ENCODE results near the gene NEK6.

Gene NEK6

GRCh38 chr9:124257844-124258606, at the start of gene NEK6:
TSS of gene NEK6 (plus strand) at chr9:124257949. CDS start at chr9:124301965, 44,016 bp downstream.
- peak; percentile 14 for DNase-seq

DNA sequence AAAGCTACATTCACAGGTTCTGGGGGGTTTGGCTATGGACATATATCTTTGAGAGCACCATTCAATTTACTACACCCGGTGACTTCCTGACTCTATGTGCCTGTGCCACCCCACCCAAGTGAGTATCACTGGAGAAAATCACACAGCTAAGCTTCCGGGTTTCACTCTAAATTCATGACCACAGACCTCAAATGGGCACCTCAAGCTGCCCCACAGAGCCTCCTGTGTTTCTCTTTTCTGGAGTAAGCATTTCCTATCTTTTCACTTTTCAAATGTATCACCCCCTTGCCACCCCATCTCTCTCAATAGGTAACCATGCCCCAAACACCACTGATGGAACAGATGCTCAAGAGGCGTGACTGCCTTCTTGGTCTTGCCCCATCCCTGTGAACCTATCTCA, 49.2 kb upstream of the NEK6 start:
- no peak for DNase-seq

DNA sequence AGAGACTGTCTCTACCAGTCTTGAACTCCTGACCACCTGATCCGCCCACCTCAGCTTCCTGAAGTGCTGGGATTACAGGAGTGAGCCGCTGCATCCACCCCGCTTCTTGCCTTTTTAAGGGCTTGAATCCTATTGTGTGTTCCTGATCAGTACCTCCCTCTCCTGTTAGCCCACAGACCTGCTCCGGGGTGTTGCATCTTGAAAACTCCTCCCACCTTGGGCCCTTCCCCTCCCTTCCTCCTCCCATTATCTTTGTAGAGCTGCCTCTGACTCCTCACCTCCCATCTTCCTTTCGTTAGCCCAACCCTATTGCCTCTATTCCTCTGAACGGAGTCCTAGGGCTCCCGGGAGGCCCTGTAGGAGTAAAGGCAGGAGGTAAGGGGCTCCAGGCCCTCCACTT, 48.5 kb upstream of the NEK6 start:
- no peak for DNase-seq

DNA sequence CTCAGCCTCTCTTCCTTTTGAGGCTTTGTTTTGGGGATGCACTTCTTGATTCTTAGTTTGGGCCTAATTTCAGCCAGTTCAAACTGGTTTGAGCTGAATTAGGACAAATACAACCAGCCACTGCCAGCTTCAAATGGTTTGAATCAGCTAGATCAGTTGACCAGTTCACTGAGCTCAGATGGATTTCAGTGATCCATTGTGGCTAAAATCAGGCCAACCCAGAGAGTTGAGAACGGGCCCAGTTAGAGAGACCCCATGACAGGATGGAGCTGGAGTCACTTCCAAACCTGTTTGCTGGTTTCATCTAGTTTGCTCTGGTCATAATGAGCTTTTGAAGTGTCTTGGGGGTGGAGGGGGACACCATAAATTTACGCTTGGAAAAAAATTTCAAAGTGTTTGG, 48.0 kb upstream of the NEK6 start:
- no peak for DNase-seq

DNA sequence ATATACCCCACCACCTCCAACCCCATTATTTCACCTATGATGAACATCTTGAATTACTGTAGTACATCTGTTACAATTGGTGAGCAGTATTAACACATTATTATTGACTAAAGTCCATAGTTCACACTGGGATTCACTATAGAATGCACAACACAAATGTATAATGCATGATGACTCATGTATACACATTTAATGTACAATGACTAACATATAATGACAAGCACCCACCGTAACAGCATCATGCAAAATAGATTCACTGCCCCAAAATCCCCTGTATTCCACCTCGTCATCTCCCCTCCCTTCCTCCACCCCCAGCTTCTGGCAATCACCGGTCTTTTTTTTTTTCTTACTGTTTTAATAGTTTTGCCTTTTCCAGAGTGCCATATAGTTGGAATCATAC, 47.1 kb upstream of the NEK6 start:
- peak; percentile 72 for DNase-seq

GRCh38 chr9:124212381-124213050, 45.2 kb upstream of the NEK6 start:
- no peak for DNase-seq

DNA sequence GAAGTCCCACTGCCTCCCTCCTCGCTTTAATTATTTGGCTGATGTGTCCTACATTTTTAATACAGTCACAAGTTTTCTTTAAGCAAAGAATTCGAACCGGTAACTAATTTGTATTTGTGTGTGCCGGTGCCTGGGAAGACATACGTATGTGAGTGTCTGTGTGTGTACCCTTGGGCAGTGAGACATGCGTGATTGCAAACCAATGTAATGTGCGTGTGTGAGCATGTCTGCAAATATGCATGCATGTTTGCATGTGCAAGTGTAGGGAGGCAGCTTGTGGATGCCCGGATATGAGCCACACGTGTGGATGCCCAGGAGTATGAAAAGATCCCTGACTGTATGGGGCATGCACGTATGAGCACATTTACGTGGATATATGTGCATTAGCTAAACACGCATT, 44.4 kb upstream of the NEK6 start:
- DNase-seq: no peak

- no peak for DNase-seq
These were observed 43.6 kb upstream of the NEK6 start for GRCh38 chr9:124214116-124214515.

DNA sequence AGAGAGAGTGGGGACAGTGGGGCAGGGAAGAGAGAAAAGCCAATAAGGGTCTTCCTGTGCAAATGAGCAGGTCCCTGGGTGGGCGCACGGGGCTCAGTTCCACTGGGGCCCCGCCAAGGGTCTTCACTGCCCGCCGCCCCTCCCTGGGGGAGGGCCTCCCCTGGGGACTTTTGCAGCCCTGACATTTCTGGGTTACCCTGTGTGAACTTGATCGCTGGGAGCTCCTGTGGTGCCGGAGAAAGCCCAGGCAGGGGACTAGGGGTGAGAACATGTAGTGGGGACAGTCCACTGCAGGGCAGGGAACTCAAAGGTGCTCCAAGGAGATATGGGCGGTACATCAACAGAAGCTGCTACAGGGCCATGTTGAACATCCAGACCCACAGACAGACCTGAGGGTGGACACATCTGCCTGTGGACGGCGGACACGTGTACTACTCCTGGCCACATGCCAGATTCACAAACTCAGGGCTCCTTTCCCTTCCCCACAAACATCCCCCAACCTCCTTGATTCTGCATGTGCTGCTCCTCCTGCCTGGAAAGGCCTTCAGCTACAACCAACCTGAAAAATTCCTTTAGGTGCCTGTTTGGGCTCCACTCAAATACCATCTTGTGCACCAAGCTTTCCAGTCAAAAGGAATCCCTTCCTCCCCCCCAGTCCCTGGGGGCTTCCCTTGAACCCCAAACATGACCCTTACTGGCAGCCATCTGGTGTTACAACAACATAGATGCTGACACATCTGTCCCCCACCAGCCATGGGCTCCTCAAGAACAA, 43.0 kb upstream of the NEK6 start:
- no peak for DNase-seq

DNA sequence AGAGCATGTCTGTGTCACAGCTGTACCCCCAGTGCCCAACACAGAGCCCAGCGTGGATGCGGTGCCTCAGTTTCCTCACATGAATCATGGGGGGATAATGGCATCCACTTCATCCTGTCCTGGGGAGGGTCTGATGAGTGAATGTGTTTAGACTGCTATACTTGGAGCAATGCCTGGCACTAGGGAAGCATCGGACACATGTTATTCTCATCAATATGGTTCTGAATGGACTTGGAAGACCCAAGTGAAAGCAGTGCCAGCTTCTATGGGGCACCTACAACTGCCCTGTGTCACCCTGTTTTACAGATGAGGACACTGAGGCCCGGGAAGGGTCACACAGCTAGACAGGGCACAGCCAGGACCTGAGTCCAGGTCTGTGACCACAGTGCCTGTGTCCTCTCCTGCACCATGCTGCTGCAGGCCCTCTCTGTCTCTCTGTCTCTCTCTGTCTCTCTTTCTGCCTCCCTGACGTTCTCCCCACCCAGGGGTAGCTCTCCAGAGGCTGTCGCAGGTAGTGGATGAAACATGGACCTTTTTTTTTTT, 42.3 kb upstream of the NEK6 start:
- DNase-seq: no peak

DNA sequence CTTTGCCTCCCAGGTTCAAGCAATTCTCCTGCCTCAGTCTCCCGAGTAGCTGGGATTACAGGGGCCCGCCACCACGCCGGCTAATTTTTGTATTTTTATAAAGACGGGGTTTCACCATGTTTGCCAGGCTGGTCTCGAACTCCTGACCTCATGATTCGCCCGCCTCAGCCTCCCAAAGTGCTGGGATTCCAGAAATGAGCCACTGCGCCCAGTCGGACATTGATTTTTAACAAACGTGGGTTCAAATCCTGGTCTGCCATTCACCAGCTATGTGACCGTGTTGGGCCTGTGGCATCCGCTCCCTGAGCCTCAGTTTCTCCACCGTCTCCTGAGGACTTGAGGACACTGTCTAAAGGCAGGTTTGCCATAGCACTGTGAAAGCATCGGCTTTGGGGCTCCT, 41.8 kb upstream of the NEK6 start:
- no peak for DNase-seq

DNA sequence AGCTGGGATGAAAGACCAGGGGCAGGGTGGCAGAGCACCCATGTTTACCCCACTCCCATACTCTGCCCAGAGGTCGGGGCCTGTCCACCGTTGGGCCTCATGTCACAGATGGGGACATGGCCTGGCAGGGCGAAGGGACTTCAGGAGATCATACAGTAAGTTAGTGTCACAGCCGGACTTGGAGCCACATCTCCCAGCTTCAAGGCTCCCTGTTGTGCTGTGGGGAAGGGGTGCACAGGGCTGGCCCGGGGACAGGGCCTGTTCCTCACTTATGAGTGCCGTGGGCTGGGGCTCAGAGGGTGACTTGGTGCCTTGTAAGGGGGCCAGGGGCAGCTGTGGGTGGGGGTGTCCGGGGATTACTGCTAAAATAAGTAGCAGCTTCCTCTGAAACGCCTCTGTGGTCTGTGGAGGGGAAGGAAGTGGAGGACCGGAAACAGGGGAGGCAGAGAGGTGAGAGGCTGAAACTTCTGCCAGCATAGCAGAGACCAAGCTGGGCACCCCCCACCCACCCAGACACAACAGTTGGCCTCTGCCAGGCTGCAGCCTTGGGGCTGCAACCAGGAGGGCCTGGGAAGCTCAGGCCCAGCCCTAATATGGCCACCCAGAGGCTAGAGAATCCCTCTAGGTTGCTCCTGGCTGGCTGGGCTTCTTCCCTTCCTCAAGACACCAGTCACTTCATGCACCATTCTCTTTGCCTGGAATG, 41.1 kb upstream of the NEK6 start:
- DNase-seq: peak; percentile 65

GRCh38 chr9:124217836-124218437, 39.8 kb upstream of the NEK6 start:
- no peak for DNase-seq

DNA sequence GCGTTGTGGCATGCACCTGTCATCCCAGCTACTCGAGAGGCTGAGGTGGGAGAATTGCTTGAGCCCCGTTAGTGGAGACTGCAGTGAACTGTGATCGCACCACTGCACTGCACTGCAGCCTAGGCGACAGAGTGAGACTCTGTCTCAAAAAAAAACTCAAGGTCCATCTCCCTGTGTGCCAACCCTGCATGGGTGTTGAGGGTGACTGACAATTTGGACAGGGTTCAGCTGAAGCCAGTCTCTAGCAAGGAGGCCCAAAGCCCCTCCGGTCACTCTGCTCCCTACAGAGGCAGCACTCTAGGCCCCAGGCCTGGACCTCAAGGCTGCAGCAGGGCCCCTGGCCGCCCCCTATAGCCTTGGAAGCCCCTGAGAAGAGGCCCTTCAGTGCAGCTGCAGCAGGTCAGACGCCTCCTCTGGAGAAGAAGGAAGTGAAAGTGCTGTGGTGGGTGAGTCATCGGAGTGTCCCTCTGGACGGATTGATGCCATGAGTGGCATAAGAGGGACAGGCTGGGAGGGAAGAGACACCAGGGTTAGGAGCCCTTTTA, 39.2 kb upstream of the NEK6 start:
- DNase-seq: peak; percentile 35

DNA sequence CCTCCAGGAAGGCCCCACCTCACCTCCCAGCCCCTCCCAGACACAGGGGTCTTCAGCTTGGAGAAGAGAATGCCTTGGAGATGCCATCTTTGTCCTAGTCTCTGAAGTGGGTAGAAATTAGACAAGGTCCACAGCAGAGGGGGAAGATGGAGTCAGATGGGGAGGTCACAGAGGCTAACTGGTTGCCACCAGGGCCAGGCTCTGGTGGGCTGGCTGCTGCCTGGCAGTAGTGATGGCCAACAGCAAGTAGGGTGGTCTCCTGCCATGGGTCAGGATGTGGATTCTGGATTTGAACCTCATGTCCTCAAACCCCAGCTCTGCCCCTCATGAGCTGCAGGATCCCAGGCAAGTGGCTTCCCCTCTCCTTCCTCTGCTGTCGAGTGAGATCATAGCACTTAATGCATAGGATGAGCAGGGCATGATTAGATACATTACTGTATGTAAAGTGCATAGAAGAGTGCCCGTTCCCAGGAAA, 38.7 kb upstream of the NEK6 start:
- no peak for DNase-seq

DNA sequence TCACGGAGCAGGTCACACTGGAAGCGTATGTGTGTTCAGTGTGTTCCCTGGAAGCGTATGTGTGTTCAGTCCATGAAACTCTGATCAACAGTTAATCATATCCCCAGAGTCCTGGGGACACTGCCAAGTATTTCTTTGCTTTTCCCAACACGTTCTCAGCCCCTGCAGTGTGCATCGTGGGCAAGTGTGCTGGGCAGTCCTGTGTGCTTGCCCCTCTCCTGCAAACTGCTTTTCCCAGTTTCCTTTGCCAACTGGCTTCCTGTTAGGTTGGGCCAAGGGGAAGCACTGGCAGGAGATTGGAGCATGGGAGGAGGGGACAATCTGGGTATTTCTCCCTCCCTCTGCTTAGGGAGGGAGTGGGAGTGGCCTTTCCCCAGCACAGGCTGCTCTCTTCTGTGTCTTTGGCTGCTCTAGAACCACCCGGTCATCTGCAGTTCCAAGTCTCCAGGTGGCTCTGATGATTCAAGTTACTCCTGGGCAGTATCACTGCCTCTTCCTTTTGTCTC, 36.8 kb upstream of the NEK6 start:
- DNase-seq: no peak

GRCh38 chr9:124221676-124222075, 36.1 kb upstream of the NEK6 start:
- DNase-seq: no peak

DNA sequence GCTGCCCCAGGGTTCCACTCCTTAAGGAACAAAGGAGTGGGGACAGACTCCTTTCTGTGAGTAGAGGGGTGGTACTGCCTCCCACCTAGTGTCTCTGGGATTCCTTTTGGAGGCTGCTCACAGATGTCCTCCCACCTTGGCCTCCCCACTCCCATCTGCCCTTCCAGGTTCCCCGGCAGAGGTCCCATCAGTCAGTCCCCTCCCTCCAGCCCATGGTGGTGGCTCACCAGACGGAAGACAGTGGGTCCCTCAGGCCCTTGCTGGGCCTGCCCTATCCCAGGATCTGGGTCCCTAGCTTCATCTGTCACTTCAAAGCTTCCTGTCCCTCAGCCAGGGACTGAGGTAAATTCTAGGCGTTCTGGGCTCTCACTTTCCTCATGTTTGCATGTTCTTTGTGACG, 35.6 kb upstream of the NEK6 start:
- DNase-seq: no peak

- no peak for DNase-seq
These were observed 34.6 kb upstream of the NEK6 start for GRCh38 chr9:124222918-124223720.

- no peak for DNase-seq
These were observed 31.8 kb upstream of the NEK6 start for GRCh38 chr9:124225945-124226344.

DNA sequence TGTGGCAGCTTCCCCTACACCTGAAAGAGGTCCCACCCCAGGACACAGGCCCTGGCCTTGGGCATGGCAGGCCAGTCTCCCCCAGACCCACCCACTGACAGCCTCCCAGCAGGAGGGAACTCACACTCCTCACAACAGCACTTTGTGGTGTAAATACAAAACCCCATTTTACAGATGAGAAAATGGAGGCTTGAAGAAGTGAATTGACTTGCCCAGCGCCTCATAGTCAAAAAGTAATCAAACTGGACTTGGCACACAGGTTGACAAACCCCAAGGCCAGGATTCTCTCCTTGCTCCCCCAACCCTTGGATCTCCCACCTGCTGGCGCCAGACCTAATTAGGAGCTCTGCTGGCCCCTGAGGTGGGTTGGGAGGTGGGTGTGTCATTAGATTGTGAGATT, 29.2 kb upstream of the NEK6 start:
- no peak for DNase-seq

Measured in stimulated activated CD4-positive, alpha-beta T cell treated with anti-CD3 and anti-CD28 coated beads, Interleukin-4, amount 100 ng/mL, for 24 hours (primary cell).